Activated T-cell treated with anti-CD3 and anti-CD28 coated beads for 1 hour (primary cell): ENCODE results near the gene C18orf54.
"Not testable (repeated sequence)": the region's sequence is repeated elsewhere in the genome, so short reads cannot be mapped to it uniquely, and the experiment has no call there.

Experiments used
- DNase-seq: peaks from one replicate; pipeline ENCODE4 v3.0.0-alpha.2; 2020; ENCODE audit warnings: low read depth

C18orf54 gene

DNA sequence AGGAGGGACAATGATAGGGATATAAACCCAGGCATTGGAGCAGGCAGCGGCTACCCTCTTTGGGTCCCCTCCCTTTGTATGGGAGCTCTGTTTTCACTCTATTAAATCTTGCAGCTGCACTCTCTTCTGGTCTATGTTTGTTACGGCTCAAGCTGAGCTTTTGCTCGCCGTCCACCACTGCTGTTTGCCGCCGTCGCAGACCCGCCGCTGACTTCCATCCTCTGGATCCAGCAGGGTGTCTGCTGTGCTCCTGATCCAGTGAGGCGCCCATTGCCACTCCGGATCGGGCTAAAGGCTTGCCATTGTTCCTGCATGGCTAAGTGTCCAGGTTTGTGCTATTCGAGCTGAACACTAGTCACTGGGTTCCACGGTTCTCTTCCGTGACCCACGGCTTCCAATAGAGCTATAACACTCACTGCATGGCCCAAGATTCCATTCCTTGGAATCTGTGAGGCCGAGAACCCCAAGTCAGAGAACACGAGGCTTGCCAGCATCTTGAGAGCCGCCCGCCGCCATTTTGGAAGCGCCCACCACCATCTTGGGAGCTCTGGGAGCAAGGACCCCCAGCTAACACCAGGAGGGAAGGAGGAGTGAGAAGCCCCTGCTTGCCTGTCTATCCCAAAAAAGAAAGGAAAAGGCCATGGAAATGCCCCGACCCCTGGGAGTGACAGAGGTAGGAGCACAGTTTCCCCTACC is 29.2 kb downstream of the C18orf54 start:
- DNase-seq, result not testable (repeated sequence)

- DNase-seq, result no peak
Measured at GRCh38 chr18:54387631-54388030, 29.9 kb downstream of the C18orf54 start.

- DNase-seq, result no peak
Measured at GRCh38 chr18:54388203-54389142, 30.8 kb downstream of the C18orf54 start.

DNA sequence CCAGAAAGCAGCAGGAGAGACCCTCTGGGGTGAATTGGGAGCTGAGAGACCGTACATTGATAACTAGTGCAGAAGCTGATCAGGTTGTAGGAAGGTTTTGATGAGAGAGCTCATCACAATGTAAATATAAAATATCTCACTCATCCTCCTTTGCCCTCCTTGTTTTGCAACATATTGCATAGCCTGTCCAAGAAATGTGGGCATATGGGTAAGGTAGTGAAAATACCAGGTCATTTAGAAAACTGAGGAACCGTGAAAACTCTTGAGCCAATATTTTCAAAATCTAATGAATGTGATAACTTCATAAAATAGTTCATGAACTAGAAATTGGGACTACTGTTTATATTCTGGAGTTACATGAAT is 31.4 kb downstream of the C18orf54 start:
- no peak for DNase-seq

GRCh38 chr18:54390838-54391237 is 33.1 kb downstream of the C18orf54 start:
- DNase-seq, result no peak

DNA sequence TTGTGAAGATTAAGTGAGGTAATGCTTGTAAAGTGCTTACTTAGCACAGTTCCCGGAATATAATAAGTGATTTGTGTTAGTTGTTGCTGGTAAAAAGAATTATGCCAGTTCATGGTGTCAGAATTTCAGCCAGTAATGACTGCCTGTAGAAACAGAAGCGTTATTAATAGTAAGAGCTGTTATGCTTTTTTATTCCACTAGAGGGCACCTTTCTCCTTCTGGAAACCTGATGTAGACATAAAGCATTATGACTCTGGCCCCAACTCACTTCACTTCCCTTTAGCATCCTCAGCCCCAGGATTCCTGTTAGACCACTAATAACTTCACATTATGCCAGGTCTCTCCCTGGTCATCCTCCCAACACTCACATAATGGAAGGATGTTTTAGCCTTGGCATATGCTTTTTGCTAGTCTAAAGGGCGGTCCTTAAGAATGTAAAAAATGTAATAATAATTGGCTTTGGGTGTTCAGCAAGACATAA is 34.9 kb downstream of the C18orf54 start:
- no peak for DNase-seq

DNA sequence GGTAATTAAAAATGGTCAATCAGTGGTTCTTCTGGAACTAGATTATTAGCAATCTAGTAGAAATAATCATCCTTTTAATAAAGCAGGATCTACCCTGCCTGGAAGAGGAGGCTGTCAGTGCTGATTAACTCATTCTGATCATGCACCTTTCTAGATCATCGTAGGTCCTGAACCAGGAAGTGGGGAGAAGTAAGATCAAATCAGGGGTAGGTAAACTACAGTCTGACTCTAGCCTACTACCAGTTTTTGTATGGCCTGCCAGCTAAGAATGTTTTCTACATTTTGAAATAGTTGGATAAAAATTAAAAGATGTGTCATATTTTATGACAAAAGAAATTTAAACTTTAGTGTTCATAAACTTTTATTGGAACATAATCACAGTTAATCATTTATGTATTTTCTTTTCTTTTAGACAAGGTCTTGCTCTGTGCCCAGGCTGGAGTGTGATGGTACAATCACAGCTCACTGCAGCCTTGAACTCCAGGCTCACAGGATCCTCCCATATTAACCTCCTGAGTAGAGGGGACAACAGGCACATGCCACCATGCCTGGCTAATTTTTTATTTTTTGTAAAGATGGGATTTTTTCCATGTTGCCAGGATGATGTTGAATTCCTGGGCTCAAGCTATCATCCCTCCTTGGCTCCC is 36.1 kb downstream of the C18orf54 start:
- no peak for DNase-seq

DNA sequence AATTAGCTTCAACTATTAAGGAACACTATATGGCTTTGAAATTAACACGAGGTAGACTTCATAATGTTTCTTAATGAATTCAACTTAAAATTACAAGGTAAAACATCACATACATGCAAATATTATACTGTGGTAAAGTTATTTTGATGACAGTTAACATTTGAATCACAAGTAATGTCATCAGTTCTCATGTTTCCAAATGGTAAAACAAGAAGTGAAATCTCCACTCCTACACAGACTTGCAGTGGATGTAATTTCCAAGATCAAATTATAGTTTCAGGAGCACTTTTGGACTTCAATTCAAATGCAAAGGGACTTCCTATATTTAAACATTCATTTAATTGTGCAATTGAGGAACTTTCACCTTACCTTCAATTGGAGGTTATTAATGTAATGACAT is 39.1 kb downstream of the C18orf54 start:
- DNase-seq, result no peak

- no peak for DNase-seq
Measured at GRCh38 chr18:54405290-54405689, 47.6 kb downstream of the C18orf54 start.

DNA sequence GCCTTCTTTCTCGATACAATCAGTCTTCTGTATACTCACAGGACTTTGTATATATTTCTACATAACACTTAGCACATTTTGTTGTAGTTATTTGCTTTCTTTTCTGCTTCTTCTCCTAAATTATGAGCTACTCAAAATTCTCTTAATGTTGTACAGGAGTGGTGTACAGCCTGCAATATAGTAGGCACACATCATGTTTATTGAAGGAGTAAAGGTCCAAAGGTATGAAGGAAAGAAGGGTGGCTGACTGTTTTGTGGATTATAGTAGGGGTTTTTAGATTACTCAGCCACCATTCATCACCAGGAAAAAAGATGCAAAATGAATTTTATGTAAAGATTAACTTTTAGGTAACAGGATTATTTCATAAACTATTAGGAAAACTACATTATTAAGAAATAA is 54.1 kb downstream of the C18orf54 start:
- no peak for DNase-seq

DNA sequence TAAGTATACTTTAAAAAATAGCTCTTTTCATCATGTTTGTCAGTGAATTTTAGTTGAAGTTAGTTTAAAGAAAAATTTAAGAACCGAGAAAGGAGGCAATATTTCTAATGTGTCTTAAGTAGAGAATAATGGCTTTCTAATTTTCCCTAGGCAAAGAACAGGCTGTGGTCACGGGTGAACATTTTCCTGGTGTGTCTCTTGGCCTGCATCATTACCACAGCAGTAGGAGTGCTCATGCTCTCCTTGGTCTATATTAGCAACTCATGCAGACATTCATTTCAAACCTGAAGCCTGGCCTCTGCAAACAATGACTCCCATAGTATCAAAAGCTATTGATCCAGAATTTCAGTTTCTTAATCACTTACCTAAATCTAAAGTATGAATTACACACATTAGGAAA is 57.4 kb downstream of the C18orf54 start:
- DNase-seq, result no peak

GRCh38 chr18:54416436-54416835 is 58.7 kb downstream of the C18orf54 start:
- DNase-seq, result no peak

DNA sequence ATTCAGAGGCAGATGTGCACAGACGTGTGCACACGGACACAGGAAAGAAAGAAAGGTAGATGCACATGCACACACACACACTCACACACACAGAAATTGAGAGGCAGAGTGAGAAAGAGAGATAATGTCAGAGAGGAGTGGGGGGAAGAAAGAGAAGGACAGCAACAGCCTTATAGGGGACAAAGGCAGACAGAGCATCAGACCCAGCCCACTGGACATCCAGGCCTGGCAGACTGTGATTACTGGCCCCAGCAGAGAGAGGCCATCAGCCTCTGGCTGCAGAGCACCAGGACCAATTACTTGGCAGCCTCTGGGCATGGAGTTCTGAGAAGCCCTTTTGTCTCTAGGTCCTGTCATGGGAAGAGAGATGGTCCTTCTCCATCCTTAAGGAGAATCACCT is 66.1 kb downstream of the C18orf54 start:
- no peak for DNase-seq

DNA sequence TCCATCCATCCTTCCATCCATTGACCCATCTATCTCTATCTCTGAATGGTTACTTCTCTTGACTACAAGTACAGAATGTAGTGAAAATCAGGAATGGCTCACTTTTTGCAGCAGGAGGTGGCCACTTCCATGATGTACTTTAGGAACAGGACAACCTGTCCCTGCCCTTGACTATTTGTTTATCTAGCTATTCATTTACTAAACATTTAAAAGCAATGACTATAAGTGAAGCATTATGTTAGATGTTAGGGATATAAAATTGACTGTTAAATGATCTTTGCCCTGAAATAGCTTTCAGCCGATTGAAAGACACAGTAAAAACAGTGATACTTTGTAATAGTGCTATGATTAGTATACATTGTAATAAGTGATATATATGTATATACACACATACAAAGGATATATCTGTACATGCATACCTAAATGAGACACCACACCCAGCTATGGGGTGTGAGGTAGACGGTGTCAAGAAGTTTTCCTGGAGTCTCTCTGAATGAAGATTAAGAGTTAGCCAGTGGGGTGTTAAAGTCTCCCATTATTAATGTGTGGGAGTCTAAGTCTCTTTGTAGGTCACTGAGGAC is 68.5 kb downstream of the C18orf54 start:
- no peak for DNase-seq
